VCaP (cell line): ENCODE data around the gene MTTP.

Experiments used
- H3K27ac ChIP-seq: fragments of 450-650 bp; 2 replicates; pipeline ENCODE4 v1.5.1; 2017
- CTCF ChIP-seq: fragments of 450-650 bp; conservative IDR thresholded peaks from 2 replicates; pipeline ENCODE4 v1.5.1; 2017; ENCODE audit warnings: mild to moderate bottlenecking, moderate library complexity

The MTTP gene

GRCh38 chr4:99649778-99650177 lies 75.2 kb downstream of the MTTP start:
- TF ChIP-seq CTCF = no peak
- no peak overlapping the region for H3K27ac ChIP-seq

GRCh38 chr4:99651016-99651769 lies 76.6 kb downstream of the MTTP start:
- no peak overlapping the region for H3K27ac ChIP-seq
- no peak for TF ChIP-seq CTCF

- TF ChIP-seq CTCF = no peak
- H3K27ac ChIP-seq = no peak overlapping the region
Observed at GRCh38 chr4:99651811-99652485, 77.3 kb downstream of the MTTP start.

- H3K27ac ChIP-seq = no peak overlapping the region
Observed at GRCh38 chr4:99652596-99653436, 78.2 kb downstream of the MTTP start.

GRCh38 chr4:99653916-99654315 lies 79.3 kb downstream of the MTTP start:
- TF ChIP-seq CTCF = no peak

More at GRCh38 chr4:99652596-99653436, 78.2 kb downstream of the MTTP start:
- TF ChIP-seq CTCF = no peak

GRCh38 chr4:99654361-99654761 lies 79.7 kb downstream of the MTTP start:
- TF ChIP-seq CTCF = no peak
- no peak overlapping the region for H3K27ac ChIP-seq

More at GRCh38 chr4:99653916-99654315, 79.3 kb downstream of the MTTP start:
- H3K27ac ChIP-seq = no peak overlapping the region
